HL-60/S4 (cell line): ENCODE measurements around the gene C1QTNF8.

Experiments used
- in situ Hi-C: fragments of 300-500 bp; cut with MboI; formaldehyde crosslinking; loops from 2 replicates; pipeline ENCODE4 v1.14.3; 2022; ENCODE audit warnings: low sequenced_read_pairs

The C1QTNF8 gene

DNA sequence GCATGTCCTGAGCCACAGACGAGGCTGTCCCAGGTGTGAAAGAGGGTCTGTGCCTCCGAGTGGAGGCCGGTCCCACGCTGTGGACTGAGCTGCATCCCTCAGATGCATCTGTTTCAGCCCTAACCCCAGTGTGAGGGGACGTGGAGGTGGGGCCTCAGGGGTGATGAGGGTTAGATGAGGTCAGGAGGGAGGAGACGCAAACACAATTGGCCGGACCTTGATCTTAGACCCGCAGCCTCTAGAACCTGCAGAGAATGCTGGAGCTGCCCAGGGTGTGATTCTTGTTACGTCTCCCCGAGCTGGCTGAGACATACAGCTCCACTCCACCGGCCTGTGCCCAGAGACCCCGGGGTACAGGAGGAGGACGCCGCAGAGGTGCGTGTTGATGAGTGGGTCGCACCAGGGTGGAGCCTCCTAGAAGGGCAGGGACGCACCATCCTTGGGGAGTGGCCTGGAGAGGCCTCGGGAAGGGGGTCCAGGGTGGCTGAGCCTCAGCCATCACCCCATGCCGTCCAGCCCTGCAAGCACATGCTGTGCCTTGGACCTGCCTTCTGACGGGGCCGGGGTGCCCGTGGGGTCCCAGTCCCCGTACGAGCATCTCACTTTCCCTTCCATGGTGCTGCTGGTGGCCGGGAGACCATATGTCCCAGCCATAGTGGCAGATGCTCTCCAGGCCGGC lies 16.6 kb upstream of the C1QTNF8 start:
- in situ Hi-C loops, result no loop called here

DNA sequence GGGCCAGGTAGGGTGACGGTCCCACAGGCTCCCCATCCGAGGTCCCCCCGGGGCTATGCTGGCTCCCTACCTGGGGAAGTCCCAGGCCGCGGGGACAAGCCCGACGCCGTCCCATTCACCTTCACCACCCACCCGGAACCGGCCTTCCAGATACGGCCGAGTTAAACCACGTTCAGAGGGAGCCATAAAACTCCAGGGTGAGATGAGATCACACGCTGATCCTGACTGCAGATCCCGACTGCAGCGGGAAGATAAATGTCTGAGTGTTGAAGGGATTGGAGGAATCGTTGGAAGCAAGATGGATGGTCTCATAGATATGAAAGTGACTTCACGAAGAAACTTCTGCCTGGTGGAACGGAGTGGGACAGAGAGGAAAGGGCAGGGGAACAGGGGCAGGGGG lies 13.6 kb upstream of the C1QTNF8 start:
- in situ Hi-C loops, result no loop called here

DNA sequence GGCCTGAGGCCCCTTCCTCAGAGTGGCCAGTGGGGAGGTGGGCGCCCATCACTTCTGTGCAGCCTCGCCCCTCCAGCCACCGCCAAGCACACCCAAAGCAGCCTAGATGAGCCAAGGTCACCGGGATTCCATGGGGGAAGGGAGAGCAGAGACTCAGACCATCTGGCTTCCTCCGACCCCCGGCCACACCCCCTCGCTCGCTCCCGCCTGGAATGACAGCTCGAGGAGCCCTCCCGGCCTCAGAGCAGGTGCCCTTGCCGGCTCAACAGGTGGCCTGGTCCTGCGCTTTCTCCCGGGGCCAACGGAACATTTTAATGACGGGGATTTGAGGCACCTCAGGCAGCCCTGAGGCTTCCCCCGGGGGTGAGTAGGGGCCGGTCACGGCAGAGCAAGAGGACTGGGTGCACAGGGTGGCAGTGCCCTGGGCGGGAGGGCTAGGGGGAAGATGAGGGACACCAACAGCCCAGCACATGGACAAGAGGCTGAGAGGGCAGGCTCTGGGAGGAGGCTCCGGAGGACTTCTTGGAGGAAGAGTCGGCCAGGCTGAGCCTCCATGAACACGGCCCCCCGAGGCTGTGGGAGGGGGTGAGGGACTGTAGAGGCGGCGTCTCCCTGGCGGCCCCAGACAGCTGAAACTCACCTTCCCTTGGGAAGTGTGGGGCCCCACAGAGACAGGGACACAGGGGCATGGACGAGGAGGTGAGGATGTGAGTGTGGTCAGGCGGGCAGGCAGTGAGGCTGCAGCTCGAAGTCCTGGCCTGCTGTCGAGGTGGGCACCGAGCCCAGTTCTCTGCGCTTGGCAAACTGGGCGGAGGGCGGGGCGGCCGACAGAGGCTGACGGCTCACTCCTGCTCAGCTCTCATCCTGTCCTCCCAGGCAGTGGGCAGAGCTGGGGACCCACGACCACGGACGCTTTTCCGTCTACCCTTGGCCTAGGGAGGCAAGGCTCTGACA lies 12.5 kb upstream of the C1QTNF8 start:
- in situ Hi-C loops, result no loop called here

DNA sequence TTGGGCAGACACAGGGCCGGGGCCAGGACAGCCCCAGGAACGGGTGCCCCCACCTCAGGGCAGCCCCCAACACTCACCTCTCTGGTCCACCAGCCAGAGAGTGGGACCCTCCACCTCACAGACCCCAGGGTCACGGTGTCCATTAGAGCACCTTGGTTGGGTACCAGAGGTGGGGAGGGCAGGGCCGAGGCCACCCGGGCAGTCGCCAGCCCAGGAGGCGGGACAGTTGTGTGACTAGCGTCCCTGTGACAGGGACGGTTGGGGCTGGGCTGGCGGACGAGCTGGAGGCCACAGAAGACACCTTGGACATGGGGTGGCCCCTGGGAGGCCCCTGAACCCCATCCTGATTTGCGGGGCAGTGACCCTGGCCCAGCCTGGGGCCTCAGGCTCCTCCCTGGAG lies 11.7 kb upstream of the C1QTNF8 start:
- in situ Hi-C loops, result no loop called here

DNA sequence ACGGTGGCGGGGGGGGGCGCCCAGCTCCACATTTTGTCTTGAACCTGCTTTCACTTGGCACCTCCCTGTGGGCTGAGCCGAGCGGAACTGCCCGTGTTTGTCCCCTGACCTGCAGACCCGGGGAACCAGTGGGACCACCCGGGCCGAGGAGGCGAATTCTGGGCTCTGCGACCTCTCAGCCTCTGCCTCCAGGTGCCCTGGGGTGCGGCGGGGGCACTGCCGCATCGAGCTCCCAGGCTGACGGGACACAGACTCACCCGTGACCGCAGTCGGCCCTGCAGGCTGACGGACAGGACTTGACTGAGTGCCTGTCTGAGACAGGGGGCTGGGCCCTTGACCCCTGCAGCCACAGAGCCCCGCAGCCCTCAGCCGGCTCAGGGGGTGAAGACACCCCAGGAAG lies 11.1 kb upstream of the C1QTNF8 start:
- in situ Hi-C loops, result no loop called here

DNA sequence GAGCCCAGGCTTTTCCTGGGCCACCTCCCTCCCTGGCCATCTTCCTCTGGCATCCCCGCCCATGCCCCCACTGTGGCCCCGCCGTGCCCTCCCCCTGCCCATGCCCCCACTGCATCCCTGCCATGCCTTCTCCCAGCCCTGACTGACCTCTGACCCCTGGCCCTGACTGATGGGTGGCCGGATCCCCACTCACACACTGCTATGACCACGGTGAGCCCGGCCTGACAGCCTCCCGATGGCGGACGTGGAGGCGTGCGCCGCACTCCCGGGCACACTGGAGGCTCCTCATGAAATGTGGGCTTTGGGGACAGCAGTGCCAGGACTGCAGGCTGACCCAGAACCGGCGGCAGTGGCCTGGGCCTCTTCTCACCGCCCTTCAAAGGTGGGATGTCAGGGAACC lies 10.6 kb upstream of the C1QTNF8 start:
- in situ Hi-C loops, result no loop called here

DNA sequence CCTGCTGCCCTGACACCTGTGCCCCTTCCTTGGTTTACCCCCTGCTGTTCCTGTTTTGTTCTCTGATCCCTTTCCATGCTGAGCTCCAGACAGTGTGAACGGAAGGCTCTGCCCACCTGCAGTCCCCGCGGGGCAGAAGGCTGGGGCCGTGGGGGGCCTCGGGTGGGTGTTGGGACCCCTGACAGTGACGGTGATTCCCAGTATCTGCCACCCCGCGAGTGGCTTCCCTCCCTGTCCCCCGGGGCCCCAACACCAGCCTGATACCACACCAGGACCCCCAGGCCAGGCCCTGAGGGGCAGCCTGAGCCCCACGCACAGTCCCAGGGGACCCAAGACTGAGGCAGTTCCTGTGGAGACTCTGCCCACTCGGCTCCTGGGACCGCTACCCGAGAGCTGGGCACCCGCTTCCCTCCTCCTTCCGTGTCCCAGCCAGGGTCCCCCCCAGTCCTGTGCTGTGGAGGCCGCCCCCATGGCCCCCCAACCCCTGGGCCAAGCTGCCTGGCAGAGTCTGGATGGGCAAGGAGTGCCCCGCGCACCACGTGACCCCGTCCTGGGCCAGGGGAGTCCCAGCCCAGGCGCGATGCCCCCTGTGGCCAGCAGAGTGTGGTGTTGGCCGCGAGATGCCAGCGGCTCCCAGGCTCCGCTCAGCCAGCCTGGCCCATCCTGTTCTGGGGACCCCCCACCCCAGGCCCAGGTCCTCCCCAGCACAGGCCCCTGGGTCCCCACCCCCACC lies 10.0 kb upstream of the C1QTNF8 start:
- in situ Hi-C loops, result no loop called here

DNA sequence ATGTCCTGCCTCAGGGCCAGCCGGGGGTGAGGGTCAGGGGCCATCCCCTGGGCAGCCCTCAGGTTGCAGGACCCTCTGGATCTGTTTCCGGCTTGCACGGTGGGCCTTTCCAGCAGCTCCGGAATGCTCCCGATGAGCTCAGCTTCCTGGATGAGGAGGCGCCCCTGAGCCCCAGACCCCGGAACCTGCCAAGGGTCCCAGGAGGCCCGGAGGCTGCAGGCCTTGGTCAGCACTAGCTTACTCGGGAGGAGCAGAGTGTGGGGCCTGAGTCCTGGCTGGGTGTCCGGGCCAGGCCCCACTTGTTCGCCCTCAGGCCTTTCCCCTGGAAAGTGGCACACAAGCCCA lies 7.6 kb upstream of the C1QTNF8 start:
- in situ Hi-C loops, result no loop called here

DNA sequence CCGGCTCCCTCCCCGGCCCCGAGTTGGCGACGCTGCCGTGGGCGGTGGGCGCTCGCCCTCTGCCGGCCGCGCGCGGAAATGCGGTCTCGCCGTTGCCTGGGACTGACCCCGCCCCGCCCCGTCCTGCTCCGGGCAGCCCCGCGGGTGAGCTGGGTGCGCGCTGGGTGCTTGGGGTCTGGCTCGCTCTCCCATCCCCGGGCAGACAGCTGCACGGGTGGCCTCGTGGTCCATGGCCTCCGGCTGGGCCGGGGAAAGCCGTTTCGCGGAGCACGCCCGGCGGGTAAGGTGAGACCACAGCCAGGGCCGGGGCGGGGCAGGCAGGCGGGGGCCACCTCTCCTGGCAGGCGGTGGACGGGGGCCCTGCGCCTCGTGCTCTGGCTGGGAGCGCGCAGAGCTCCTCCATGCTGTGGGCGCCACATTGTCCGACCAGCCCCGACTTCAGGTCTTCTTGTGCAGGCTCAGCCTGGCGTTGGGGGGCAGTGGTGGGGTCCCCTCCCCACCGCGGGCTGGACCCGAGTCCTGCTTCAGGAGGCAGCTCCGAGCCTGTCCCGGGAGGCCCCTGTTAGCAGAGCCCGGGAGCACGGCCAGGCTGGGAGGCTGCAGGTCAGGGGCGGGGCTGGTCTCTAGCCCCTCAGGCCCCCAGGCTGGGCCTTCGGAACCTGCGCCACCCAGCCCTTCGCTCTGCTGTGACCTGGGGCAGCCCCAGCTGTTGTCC lies 7.0 kb upstream of the C1QTNF8 start:
- in situ Hi-C loops, result no loop called here

DNA sequence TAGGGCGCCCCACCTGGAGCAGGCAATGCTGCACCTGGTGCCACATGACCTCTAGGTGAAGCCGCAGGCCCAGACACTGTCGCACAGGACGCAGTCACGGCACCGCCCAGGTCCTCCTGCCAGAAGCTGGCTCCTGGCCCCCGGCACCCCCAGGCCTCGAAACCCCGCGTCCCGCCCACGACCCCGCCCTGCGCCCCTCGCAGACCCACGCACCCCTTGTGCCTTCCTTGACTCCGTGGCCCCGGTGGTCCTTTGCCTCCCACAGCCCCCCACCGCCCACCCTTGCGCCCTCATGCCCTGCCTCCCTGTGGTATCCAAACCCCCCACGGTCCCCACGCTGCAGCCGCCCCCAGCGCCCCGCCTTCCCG lies 6.3 kb upstream of the C1QTNF8 start:
- in situ Hi-C loops, result no loop called here

DNA sequence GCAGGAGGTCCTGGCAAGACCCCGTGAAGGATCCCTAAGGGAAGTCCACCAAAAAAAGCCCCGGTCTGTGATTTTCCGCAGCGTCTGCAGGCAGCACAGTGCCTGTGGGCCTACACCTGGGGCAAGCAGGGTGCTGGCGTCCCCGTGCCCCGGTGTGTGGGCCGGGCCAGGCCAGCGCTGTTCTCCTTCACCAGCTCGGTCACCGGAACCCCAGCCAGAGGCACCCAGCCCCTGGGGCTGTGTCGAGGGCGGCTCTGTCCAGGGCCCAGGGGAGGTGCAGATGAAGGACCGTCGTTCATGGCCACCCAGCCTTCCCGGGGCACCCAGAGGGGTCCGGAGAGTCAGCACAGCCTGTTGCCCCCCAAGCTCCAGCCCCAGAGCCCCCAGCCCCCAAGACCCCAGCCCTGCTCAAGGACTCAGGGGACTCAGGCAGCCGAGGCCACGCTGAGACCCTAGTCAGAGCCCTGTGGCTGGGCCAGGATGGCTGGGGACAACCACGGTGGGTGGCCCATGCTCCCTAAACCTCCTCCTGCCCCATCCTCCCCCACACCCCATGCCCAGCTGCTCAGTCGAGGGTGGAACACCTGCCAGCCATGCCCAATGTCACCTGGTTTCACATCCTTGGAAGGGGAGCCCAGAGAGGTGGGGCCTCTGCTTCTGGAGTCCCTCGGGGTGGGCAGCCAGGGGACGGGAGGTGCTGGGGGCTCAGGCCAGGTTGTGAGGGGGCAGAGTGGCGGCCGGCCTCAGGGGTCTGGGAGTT lies 5.7 kb upstream of the C1QTNF8 start:
- in situ Hi-C loops, result no loop called here

DNA sequence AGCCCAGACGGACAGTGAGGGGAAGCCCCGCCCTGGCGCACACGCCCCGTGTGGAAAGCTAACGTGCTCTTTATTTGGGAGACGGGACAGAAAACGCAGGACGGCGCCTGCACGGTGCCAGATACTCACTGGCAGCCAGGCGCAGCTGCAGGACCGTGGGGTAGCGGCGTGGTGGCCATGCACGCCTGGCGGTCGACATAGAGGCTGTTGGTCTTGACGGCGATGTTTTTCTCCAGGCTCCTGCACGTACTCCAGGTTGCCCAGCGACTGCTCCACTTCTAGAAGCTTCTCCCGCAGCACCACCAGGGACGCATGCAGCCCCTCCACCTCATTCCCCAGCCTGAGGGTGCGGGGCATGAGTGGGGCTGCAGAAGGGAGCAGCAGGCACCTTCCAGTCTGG lies 5.1 kb upstream of the C1QTNF8 start:
- in situ Hi-C loops, result no loop called here

DNA sequence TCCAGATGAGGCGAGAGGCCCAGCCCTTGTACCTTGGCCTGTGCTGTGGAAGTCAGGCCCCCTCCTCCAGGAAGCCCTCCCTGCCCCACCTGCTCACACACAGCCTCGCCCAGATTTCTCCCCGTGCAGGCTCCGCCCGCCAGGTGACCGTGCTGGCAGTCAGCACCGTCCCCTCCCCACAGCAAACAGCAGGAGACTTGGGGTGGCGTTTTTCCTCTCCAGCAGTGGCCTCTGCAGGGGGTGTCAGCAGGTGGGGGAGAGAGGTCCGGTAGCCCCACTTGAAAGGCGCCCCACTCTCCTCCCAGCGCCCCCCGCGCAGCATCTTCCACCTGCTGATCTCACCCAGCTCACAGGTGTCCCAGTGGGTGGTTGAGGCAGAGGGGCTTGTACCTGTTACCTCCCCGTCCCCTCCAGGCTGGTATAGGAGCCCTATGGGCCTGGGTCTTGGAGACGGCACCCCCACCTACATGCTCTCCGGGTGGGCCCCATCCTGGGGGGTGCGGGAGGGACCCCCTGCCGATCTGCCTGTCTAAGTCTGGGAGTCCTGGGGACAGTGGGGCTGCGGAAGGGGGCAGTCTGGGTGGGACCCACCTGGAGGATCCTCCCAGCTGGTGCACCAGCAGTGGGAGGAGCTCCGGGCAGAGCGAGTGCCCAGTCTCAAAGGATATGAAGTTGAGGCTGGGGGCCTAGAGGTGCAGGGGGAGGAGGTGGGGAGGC lies 4.2 kb upstream of the C1QTNF8 start:
- in situ Hi-C loops, result no loop called here

DNA sequence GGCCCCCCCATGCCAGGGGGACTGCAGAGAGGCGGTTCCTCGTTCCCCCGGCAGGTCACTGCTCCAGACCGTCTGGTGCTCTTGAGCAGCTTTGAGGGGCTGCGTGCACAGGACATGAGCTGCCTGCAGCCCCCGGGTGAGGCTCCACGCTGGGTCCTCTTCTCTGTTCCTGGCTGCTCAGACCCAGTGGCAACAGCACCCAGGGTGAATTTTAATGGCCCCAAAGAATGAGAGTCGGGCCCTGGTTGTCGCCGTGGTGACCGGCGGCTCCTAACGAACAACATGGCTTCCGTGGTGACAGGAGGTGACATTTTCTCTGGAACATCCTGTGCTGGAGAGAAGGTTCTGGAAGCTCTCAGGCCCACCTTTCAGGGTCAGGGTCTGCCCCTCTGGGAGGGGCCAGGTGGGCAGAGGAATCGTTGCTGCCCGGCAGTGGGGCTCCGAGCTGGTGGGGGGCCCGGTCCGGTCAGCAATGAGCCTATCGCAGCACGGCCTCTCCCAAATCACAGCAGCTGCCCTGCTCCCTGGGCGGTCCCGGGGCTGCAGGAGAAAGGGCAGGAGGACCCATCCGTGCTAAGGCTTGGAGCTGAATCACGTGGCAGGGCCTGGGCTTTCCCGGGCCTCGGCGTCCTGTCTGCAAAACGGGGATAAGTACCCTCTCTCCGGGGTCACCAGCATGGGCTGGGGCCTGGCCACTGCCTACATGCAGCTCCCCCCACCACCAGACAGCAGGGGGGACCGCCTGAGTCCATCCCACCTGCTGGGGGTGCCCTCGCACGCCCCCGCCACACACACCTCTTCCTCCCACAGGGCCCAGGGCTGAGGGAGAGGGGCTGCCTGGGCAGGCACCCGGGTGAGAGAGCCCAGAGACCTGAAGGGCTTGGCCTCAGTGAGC lies 3.4 kb upstream of the C1QTNF8 start:
- in situ Hi-C loops, result no loop called here

DNA sequence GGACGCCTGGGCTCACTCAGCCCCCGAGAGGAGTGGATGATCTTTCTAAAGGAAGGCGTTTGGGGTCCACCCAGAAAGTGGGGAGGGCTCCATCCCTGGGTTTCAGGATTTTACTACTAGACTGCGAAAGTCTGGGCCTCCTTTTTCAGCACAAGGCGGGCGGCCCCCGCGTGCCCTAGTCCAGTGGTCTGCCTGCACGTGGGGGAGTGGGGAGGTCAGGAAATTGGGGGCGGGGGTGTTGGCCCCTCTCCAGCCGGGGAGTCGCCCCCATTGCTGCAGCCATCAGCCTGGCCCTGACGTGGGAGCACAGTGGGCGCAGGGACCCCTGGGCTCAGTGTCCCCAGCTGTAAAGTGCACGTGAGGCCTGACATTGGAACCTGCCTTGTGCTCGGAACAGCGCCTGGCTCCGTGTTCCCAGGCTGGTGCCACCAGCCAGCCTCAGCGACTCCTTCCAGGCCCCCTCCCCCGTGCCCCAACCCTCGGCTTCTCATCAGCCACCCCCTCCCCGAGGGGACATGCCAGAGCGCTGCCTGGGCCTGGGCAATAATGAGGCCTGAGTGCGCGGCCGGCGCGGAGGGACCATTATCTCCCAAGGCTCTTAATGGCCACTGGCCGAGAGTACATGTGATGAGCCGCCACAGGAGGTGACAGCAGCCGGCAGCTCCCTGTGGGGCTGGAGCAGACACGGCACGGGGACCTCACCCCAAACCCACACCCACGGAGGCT lies 2.4 kb upstream of the C1QTNF8 start:
- in situ Hi-C loops, result no loop called here

DNA sequence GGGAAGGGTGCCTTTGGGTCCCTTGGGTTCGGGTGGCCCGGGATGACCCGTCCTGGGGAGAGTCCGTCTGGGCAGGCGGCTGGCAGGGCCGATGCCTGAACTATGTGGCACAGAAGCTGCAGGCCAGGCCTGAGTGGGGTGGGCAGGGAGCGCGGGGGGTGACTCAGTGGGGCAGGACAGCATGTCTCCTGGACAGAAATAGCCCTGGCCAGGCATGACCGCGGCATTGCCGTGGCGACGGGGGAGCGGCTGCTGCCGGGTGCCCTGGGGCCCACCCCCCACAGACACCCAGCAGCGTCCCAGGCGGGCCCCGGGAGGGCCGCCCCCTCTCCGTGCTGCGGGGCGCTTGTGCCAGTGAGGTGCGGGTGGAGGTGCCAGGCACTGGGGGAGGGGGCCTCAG lies 1.8 kb upstream of the C1QTNF8 start:
- in situ Hi-C loops, result no loop called here

DNA sequence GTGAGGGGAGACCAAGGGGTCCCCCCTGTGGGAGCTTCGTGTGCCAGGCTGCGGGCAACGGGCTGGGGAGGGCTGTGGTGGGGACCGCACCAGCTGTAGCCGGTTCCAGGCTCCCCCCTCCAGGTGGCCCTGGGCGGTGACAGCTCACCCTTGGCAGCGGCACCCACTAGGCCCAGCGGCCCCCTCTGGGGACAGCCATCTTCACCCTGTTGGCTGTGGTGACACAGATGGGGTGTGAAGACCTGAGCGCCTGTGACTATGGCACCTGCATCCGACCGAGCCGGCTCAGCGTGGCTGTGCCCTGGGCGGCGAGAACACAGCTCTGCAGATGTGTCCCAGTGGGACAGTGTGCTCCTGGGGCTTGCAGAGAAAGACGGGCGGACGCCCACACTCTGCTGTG lies 1.1 kb upstream of the C1QTNF8 start:
- in situ Hi-C loops, result no loop called here

DNA sequence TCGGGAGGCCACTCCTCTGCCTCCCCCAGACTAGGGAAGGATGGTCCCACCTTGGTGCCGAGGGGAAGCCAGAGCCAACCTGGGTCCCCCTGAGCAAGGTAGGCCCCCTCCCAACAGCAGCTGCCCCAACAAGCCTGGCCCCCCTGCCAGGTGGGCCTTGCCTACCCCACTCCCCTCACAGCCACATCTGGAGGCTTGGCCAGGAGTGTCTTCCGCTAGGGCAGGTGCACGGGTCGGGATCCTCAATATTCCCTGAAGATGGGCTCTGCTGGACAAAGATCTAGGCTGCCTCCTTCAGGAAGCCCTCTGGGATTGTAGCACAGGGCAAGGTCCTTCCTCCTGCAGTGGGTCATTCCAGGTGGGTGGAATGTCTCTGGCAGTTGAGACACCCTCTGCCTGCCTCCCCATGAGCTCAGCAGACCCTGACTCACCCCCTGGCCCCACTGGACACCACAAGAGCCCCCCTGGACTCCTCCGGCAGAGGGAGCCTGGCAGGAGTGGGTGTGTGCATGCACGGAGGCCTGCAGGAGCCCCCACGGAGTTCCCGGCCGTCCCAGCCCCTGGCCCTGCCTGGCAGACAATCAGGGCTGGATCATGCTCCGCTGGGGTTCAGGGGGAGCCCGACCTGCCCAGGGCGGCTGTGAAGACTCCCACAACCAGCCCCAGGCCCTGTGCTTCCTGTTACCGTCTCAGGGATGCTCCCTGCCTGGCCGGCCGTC lies 435 bp downstream of the C1QTNF8 start:
- in situ Hi-C loops, result no loop called here
